K562 (cell line): ENCODE data around the gene STRN3. TPM values are rescaled to one million over a fixed set of nuclear protein-coding genes. Genes with fewer than 3 reads are reported as not detected.

Source experiments
- ARID1B ChIP-seq: fragments of 450-650 bp; IDR thresholded peaks from 2 replicates; pipeline ENCODE4 v1.6.1; 2016; ENCODE audit warnings: antibody characterized with exemption, mild to moderate bottlenecking, inconsistent platforms
- C11orf30 ChIP-seq: fragments of 450-650 bp; IDR thresholded peaks from 2 replicates; pipeline ENCODE4 v1.6.1; 2016; ENCODE audit warnings: low read depth, mild to moderate bottlenecking
- CHCHD3 ChIP-seq: fragments of 250-450 bp; sonication (Bioruptor Pico); IDR thresholded peaks from 2 replicates; pipeline ENCODE4 v2.1.2; 2022; ENCODE audit warnings: mild to moderate bottlenecking
- ETS2 ChIP-seq: IDR thresholded peaks from 2 replicates; pipeline ENCODE4 v1.6.1; 2016; ENCODE audit warnings: borderline replicate concordance, missing genetic modification characterization, mild to moderate bottlenecking, moderate library complexity, missing compliant biosample characterization; ENCODE audit not compliant: poor library complexity, severe bottlenecking
- FIP1L1 ChIP-seq: fragments of 200-400 bp; formaldehyde crosslinking; IDR thresholded peaks from 2 replicates; pipeline ENCODE4 v1.6.1; 2018; ENCODE audit warnings: mild to moderate bottlenecking, low read depth, low read length; ENCODE audit not compliant: poor library complexity, severe bottlenecking
- GABPB1 ChIP-seq: sonication (generic); formaldehyde crosslinking; IDR thresholded peaks from 2 replicates; pipeline ENCODE4 v1.8.0; 2022; ENCODE audit warnings: mild to moderate bottlenecking, missing genetic modification reagents
- HOMEZ ChIP-seq: fragments of 250-450 bp; sonication (Bioruptor Pico); IDR thresholded peaks from 2 replicates; pipeline ENCODE4 v1.4.0; 2020; ENCODE audit warnings: mild to moderate bottlenecking, moderate library complexity
- KLF10 ChIP-seq: fragments of 250-450 bp; sonication (Bioruptor Pico); IDR thresholded peaks from 2 replicates; pipeline ENCODE4 v1.6.1; 2021; ENCODE audit warnings: matching md5 sums
- MXD1 ChIP-seq: fragments of 250-450 bp; sonication (Bioruptor Pico); IDR thresholded peaks from 2 replicates; pipeline ENCODE4 v1.8.0; 2021; ENCODE audit warnings: borderline replicate concordance, mild to moderate bottlenecking, moderate library complexity; ENCODE audit not compliant: poor library complexity, severe bottlenecking
- POLR2AphosphoS5 ChIP-seq: IDR thresholded peaks from 2 replicates; pipeline ENCODE4 v1.6.1; 2011; ENCODE audit warnings: mild to moderate bottlenecking, low read depth, low read length, moderate library complexity; ENCODE audit not compliant: control insufficient read depth, insufficient read depth
- SMARCE1 ChIP-seq: fragments of 450-650 bp; IDR thresholded peaks from 2 replicates; pipeline ENCODE4 v1.7.1; 2016; ENCODE audit warnings: mild to moderate bottlenecking
- SRSF9 ChIP-seq: fragments of 200-400 bp; formaldehyde crosslinking; IDR thresholded peaks from 2 replicates; pipeline ENCODE4 v1.6.1; 2017; ENCODE audit warnings: low read depth, low read length, borderline replicate concordance
- SUPT5H ChIP-seq: fragments of 450-650 bp; IDR thresholded peaks from 2 replicates; pipeline ENCODE4 v1.6.1; 2016
- TFAM ChIP-seq: fragments of 250-450 bp; sonication (Bioruptor Pico); conservative IDR thresholded peaks from 2 replicates; pipeline ENCODE4 v1.5.0; 2021; ENCODE audit warnings: mild to moderate bottlenecking, moderate library complexity
- TGIF2 ChIP-seq: sonication (generic); formaldehyde crosslinking; IDR thresholded peaks from 2 replicates; pipeline ENCODE4 v1.8.1; 2022; ENCODE audit warnings: mild to moderate bottlenecking, missing genetic modification reagents, moderate library complexity
- ZFPM2 ChIP-seq: fragments of 250-450 bp; sonication (Bioruptor Pico); IDR thresholded peaks from 2 replicates; pipeline ENCODE4 v1.5.1; 2022; ENCODE audit warnings: mild to moderate bottlenecking
- ZNF280A ChIP-seq: fragments of 450-650 bp; IDR thresholded peaks from 2 replicates; pipeline ENCODE4 v1.6.1; 2018; ENCODE audit warnings: mild to moderate bottlenecking, low read depth; ENCODE audit not compliant: partially characterized antibody
- ZNF445 ChIP-seq: fragments of 250-450 bp; sonication (Bioruptor Pico); IDR thresholded peaks from 2 replicates; pipeline ENCODE4 v1.4.0; 2020; ENCODE audit warnings: low read depth, mild to moderate bottlenecking, moderate library complexity
- ZNF695 ChIP-seq: fragments of 450-650 bp; formaldehyde crosslinking; IDR thresholded peaks from 2 replicates; pipeline ENCODE4 v1.4.0; 2020; ENCODE audit warnings: mild to moderate bottlenecking, moderate library complexity
- ZNF780A ChIP-seq: fragments of 250-450 bp; sonication (Bioruptor Pico); IDR thresholded peaks from 2 replicates; pipeline ENCODE4 v1.5.0; 2021; ENCODE audit warnings: mild to moderate bottlenecking
- polyA plus RNA-seq, 8 experiments: library from polyadenylated mRNA; depleted of rRNA in 4 of 8; stranded (reverse) in 5 of 8; unstranded in 3 of 8; fragments of >200 nt; fragmentation: Nextera tagmentation in 2 of 8; fragmentation: Illumina TruSeq in 1 of 8; extraction: Ambion mirVana in 2 of 8; extraction: Trizol in 1 of 8; gene quantifications; 2 replicates each; pipeline versions ENCODE4 v1.2.1 to v1.2.3, GENCODE V29; 2011 to 2014; ENCODE audit warnings: inconsistent platforms in 1 of 8, missing spikeins in 1 of 8
- total RNA-seq, 7 experiments: library from RNA; depleted of rRNA in 6 of 7; stranded (reverse); fragments of >200 nt in 6 of 7; fragmentation: Illumina TruSeq in 2 of 7; extraction: Trizol in 2 of 7; gene quantifications; 2 replicates each; pipeline versions ENCODE4 v1.2.1 to v1.2.3, GENCODE V29; 2011 to 2021; ENCODE audit warnings: low replicate concordance in 1 of 7
- TF ChIP-seq, protein P1 (sequence below): fragments of 450-650 bp; formaldehyde crosslinking; conservative IDR thresholded peaks from 2 replicates; pipeline ENCODE4 v1.4.0; 2022; ENCODE audit warnings: mild to moderate bottlenecking, missing genetic modification characterization
- TF ChIP-seq, protein P2 (sequence below): fragments of 250-450 bp; sonication (Bioruptor Pico); IDR thresholded peaks from 2 replicates; pipeline ENCODE4 v1.8.0; 2022; ENCODE audit warnings: moderate library complexity, mild to moderate bottlenecking, inconsistent platforms

The STRN3 gene
- total and polyA plus RNA-seq, 9 of the 15 experiments (the other 6 are each of a cell fraction or from before 2014, with no cell fraction given), result 5.9 to 29.1 (median 16.0) TPM

- TF ChIP-seq ZNF280A, result no peak
- no peak for TF ChIP-seq ZNF780A (CRISPR knock-in tag)
- TF ChIP-seq HOMEZ (CRISPR knock-in tag), result no peak
- TF ChIP-seq ETS2 (tag), result no peak
- TF ChIP-seq SUPT5H, result peak; percentile 76; the same call in 1 of the 2 replicates
- TF ChIP-seq CHCHD3 (CRISPR knock-in tag), result no peak
- no peak for TF ChIP-seq TFAM (CRISPR knock-in tag)
- TF ChIP-seq ZNF445, result no peak
- no peak for TF ChIP-seq MXD1 (CRISPR knock-in tag)
- TF ChIP-seq, protein P1, sequence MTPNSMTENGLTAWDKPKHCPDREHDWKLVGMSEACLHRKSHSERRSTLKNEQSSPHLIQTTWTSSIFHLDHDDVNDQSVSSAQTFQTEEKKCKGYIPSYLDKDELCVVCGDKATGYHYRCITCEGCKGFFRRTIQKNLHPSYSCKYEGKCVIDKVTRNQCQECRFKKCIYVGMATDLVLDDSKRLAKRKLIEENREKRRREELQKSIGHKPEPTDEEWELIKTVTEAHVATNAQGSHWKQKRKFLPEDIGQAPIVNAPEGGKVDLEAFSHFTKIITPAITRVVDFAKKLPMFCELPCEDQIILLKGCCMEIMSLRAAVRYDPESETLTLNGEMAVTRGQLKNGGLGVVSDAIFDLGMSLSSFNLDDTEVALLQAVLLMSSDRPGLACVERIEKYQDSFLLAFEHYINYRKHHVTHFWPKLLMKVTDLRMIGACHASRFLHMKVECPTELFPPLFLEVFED, result no peak
- TF ChIP-seq, protein P2, sequence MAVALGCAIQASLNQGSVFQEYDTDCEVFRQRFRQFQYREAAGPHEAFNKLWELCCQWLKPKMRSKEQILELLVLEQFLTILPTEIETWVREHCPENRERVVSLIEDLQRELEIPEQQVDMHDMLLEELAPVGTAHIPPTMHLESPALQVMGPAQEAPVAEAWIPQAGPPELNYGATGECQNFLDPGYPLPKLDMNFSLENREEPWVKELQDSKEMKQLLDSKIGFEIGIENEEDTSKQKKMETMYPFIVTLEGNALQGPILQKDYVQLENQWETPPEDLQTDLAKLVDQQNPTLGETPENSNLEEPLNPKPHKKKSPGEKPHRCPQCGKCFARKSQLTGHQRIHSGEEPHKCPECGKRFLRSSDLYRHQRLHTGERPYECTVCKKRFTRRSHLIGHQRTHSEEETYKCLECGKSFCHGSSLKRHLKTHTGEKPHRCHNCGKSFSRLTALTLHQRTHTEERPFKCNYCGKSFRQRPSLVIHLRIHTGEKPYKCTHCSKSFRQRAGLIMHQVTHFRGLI (CRISPR knock-in tag), result no peak
- no peak for TF ChIP-seq TGIF2 (CRISPR knock-in tag)
- TF ChIP-seq POLR2AphosphoS5, result peak; percentile 62
- TF ChIP-seq ZNF695, result no peak
- TF ChIP-seq FIP1L1, result no peak
- no peak for TF ChIP-seq KLF10 (CRISPR knock-in tag)
- no peak for TF ChIP-seq C11orf30
- no peak for TF ChIP-seq ZFPM2 (CRISPR knock-in tag)
- TF ChIP-seq SMARCE1, result peak; percentile 71
- peak; percentile 73 for TF ChIP-seq ARID1B
- TF ChIP-seq SRSF9, result no peak
- TF ChIP-seq GABPB1, result peak; percentile 41; the same call in 1 of the 2 replicates
Observed at GRCh38 chr14:31026450-31027235, 464 bp upstream of the STRN3 start (continued).
